ENCODE measurements around the gene ZC3H13.
A peak's percentile ranks its signal among the peaks of the same experiment; 100 is the strongest.
"Not testable (repeated sequence)": the region's sequence is repeated elsewhere in the genome, so short reads cannot be mapped to it uniquely, and the experiment has no call there.

ZC3H13 gene

DNA sequence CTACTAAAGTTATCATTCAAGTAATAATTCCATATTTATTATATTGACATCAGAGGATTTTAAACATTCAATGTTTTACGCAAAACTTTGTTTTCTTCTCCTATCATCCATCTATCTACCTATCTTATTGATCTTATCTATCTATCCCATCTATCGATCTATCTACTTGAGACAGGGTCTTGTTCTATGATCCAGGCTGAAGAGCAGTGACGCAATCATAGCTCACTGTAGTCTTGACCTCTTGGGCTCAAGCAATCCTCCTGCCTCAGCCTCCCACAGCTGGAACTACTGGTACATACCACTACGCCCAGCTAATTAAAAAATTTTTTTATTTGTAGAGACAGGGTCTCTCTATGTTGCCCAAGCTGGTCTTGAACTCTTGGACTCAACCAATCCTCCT is 27.4 kb downstream of the ZC3H13 start:
- DNase-seq, result no peak
- in situ Hi-C loops (cut with MboI; ENCODE audit: low pct_unique_long_range_greater_than_20kb, low sequenced_read_pairs), result no loop called here

GRCh38 chr13:46022481-46022880 is 30.1 kb downstream of the ZC3H13 start:
- DNase-seq, result no peak
- in situ Hi-C loops (cut with MboI; ENCODE audit: low pct_unique_long_range_greater_than_20kb, low sequenced_read_pairs), result no loop called here

- no peak for DNase-seq
- in situ Hi-C loops (cut with MboI; ENCODE audit: low pct_unique_long_range_greater_than_20kb, low sequenced_read_pairs), result no loop called here
These were observed 36.3 kb downstream of the ZC3H13 start for GRCh38 chr13:46016216-46016615.

DNA sequence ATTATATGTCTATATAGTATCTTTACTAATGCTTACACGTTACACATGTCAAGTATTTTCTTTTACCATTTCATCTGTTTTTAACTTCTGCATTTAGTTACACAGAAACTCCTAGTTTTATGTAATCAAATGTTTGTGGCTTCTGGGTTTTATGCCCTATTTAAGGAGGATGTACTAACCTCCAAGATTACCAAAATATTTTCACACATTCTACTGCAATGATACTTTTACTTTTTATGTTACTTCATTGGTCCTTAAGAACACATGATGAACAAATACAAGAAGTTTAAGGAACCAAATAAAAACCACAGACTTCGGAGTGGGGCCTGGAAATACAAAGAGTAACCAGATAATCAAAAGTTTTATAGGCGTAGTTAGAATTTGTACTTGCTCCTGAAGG is 37.2 kb downstream of the ZC3H13 start:
- DNase-seq, result no peak

DNA sequence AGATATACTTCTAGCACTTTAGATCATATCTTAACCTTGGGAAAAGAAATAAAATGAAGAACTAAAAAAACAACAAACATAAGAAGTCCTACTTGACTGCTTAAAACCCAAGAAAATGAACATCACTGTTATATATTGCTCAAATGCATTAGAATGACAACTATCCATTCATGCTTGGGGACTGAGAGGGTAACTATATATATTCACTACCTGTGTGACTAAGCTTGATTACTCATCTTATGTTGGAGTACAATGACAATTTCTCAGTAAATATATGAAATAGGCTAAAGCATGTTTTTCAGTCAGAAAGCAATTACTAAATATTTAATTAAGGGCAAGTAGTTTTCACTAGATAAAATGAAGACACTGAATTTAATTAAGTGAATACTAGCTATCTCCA is 40.1 kb downstream of the ZC3H13 start:
- in situ Hi-C loops (cut with MboI; ENCODE audit: low pct_unique_long_range_greater_than_20kb, low sequenced_read_pairs), result no loop called here
- DNase-seq, result no peak

More for the DNA sequence above, 37.2 kb downstream of the ZC3H13 start:
- in situ Hi-C loops (cut with MboI; ENCODE audit: low pct_unique_long_range_greater_than_20kb, low sequenced_read_pairs), result no loop called here

DNA sequence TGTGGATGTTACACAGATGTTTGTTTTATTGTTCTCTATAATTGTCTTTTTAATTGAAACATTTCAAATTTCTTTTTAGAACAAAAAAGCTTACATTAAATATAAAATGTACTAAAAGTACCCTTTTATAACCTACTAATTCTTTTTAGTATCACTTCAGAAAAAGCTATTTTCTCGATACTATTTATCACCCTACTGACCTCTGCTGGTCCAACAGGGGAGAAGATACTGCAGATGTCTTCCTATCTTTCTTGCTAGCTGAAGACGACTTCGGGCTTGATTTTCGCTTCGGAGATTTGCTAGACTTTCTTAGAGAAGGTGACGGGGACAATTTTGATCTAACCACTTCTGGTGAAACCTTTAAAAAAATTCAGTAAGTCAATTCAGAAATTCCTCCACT is 42.4 kb downstream of the ZC3H13 start:
- DNase-seq, result no peak
- in situ Hi-C loops (cut with MboI; ENCODE audit: low pct_unique_long_range_greater_than_20kb, low sequenced_read_pairs), result no loop called here

GRCh38 chr13:46008631-46009030 is 43.9 kb downstream of the ZC3H13 start:
- in situ Hi-C loops (cut with MboI; ENCODE audit: low pct_unique_long_range_greater_than_20kb, low sequenced_read_pairs), result no loop called here
- no peak for DNase-seq

- DNase-seq, result no peak
- in situ Hi-C loops (cut with MboI; ENCODE audit: low pct_unique_long_range_greater_than_20kb, low sequenced_read_pairs), result no loop called here
These were observed 45.7 kb downstream of the ZC3H13 start for GRCh38 chr13:46006688-46007452.

DNA sequence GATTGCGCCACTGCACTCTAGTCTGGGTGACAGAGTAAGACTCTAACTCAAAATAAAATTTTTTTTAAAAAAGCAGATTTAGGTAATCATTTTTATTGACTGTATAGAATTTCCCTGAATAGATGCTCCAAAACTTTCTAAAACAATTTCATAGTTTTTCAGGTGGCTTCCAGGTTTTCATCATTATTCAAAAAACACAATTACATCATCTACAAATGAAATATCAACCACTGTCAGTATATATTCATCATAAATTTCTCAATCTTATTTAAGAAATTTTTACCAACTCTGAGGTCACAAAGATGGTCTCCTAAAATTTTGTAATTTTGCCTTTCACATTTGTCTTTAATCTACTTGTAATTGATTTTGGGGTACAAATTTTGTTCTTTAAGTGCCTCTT is 48.1 kb downstream of the ZC3H13 start:
- in situ Hi-C loops (cut with MboI; ENCODE audit: low pct_unique_long_range_greater_than_20kb, low sequenced_read_pairs), result no loop called here
- no peak for DNase-seq

- in situ Hi-C loops (cut with MboI; ENCODE audit: low pct_unique_long_range_greater_than_20kb, low sequenced_read_pairs), result no loop called here
- no peak for DNase-seq
These were observed 55.9 kb downstream of the ZC3H13 start for GRCh38 chr13:45996631-45997030.

GRCh38 chr13:45995245-45995644 is 57.3 kb downstream of the ZC3H13 start:
- in situ Hi-C loops (cut with MboI; ENCODE audit: low pct_unique_long_range_greater_than_20kb, low sequenced_read_pairs), result no loop called here

DNA sequence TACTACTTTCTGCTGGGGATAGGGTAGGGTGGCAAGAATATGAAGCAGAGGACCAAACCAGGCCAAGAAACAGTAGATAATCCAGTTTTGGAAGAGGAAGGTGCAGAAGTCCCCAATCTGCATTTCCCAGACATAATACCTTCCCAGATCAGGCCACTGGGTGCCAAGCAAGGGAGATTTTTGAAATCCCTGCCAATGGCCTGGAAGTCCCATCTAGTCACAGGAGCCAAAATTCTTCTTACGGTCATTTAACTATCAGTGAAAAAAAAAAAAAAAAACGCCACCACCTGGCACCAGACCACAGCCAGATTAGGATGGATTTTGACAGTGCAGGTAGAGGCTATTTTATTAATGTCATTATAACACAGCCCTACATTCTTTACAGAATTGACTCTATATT is 57.8 kb downstream of the ZC3H13 start:
- DNase-seq, result no peak
- in situ Hi-C loops (cut with MboI; ENCODE audit: low pct_unique_long_range_greater_than_20kb, low sequenced_read_pairs), result no loop called here

More at GRCh38 chr13:45995245-45995644, 57.3 kb downstream of the ZC3H13 start:
- no peak for DNase-seq

DNA sequence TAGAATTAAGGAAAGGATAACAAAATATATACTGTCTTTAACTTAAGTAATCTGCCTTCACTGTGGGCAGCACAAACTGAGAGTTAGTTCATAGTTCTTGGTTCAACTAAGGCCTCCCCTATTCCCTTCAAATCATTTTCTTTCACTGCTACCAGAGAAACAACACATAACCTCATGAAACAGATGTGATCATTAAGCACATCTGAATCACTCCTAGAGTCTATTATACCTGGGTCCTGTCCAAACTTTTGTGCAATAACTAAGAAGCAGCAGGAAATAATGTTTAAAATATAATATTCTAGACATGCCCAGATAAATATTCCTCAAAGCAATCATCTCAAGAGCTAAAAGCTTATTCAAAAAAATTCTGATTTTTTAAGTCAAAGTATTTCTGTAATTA is 62.9 kb downstream of the ZC3H13 start:
- DNase-seq, result no peak
- in situ Hi-C loops (cut with MboI; ENCODE audit: low pct_unique_long_range_greater_than_20kb, low sequenced_read_pairs), result no loop called here

GRCh38 chr13:45981127-45981526 is 71.4 kb downstream of the ZC3H13 start:
- in situ Hi-C loops (cut with MboI; ENCODE audit: low pct_unique_long_range_greater_than_20kb, low sequenced_read_pairs), result not testable (repeated sequence)

DNA sequence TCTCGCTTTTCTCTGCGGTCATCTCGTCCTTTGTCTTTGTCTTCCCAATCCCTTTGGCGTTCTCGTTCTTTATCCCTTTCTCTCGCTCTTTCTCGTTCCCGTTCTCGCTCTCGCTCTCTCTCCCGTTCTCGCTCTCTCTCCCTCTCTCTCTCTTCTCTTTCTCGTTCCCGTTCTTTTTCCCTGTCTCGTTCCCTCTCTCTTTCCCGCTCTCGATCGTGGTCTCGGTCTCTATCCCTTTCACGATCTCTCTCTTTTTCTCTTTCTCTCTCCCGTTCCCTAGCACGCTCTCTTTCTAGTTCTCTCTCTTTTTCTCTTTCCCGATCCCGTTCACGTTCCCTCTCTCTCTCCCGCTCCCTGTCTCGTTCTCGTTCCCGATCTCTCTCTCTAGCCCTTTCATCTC is 77.2 kb downstream of the ZC3H13 start:
- no peak for DNase-seq
- in situ Hi-C loops (cut with MboI; ENCODE audit: low pct_unique_long_range_greater_than_20kb, low sequenced_read_pairs), result no loop called here

More at GRCh38 chr13:45981127-45981526, 71.4 kb downstream of the ZC3H13 start:
- not testable (repeated sequence) for DNase-seq

DNA sequence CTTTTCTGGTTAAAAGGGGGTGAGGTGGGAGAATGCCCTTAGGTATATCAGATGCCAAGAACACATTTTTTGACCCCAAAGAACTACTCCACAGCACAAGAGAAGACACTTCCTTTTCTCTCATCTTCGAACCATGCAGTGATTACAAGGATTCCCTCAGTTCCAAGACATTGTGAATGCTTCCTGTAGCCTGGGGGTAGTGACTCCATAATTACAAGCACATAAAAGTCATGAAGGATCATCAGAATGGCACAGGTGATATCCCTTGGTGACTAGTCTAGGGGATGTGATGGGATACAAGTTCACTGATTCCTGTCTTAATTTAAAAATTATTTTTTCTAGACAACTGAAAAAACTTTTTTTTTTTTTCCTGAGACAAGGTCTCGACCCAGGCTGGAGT is 78.0 kb downstream of the ZC3H13 start:
- in situ Hi-C loops (cut with MboI; ENCODE audit: low pct_unique_long_range_greater_than_20kb, low sequenced_read_pairs), result no loop called here
- no peak for DNase-seq

DNA sequence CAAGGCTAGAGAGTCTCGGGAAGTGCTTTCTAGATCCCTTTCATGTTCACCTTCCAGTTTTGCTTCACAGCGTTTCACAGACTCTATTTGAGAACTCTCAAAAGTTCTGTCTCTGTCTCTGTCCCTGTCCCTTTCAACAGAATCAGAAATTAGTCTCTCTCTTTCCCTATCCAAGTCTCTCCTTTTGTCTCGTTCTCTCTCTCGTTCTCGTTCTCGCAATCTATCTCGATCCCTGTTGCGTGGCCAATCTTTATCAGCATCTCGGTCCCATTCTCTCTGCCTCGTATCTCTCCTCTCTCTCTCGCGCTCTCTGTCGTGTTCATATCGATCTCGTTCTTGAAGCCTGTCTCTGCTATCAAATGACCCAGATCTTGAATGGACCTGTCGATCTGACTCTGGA is 85.0 kb downstream of the ZC3H13 start:
- DNase-seq, result no peak
- in situ Hi-C loops (cut with MboI; ENCODE audit: low pct_unique_long_range_greater_than_20kb, low sequenced_read_pairs), result no loop called here

DNA sequence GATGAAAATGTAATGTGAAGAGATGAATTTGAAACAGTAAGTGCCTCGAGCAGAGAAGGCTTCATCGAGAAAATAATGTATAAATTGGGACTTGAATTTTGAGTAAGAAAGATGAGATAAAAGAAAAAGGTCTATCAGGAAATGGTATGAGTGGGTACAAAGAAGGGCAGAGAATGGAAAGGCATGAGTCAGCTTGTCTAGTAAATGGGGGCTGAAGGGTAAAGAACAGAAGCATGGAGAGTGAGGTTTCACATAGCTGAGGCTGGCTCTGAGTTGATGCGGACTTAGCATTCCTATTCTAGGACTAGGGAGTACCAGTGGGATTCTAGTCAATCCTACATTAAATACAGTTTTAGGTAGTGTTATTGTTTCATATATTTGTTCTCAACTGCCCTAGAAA is 85.8 kb downstream of the ZC3H13 start:
- in situ Hi-C loops (cut with MboI; ENCODE audit: low pct_unique_long_range_greater_than_20kb, low sequenced_read_pairs), result no loop called here
- no peak for DNase-seq

GRCh38 chr13:45961468-45961867 is 91.1 kb downstream of the ZC3H13 start:
- in situ Hi-C loops (cut with MboI; ENCODE audit: low pct_unique_long_range_greater_than_20kb, low sequenced_read_pairs), result no loop called here
- DNase-seq, result no peak

GRCh38 chr13:45954836-45955800 is 97.4 kb downstream of the ZC3H13 start:
- peak; percentile 23 for DNase-seq
- in situ Hi-C loops (cut with MboI; ENCODE audit: low pct_unique_long_range_greater_than_20kb, low sequenced_read_pairs), result no loop called here
